Superior temporal gyrus (tissue), 1 donor: Measurements from ENCODE around the gene FKBP1B.
"Not testable (repeated sequence)": the region's sequence is repeated elsewhere in the genome, so short reads cannot be mapped to it uniquely, and the experiment has no call there.

Experiments used
- DNase-seq: peaks from one replicate; pipeline ENCODE4 v3.0.0-alpha.2; 2016; ENCODE audit errors: extremely low spot score

Gene FKBP1B

GRCh38 chr2:24058564-24059271, 9.2 kb downstream of the FKBP1B start:
- DNase-seq = no peak

GRCh38 chr2:24065341-24065740, 15.8 kb downstream of the FKBP1B start:
- no peak for DNase-seq

GRCh38 chr2:24072259-24072658, 22.7 kb downstream of the FKBP1B start:
- no peak for DNase-seq

- DNase-seq = no peak
These were observed 24.3 kb downstream of the FKBP1B start for GRCh38 chr2:24073816-24074215.

- no peak for DNase-seq
These were observed 25.7 kb downstream of the FKBP1B start for GRCh38 chr2:24075259-24075658.

- peak; percentile 99 for DNase-seq
These were observed 26.6 kb downstream of the FKBP1B start, which contains the start of gene SF3B6 for GRCh38 chr2:24075915-24076848. TSS of gene SF3B6 (minus strand) at chr2:24076326. CDS start at chr2:24076229, 97 bp downstream.

GRCh38 chr2:24076849-24077534, 27.5 kb downstream of the FKBP1B start:
- DNase-seq = peak; percentile 28

- no peak for DNase-seq
These were observed 28.0 kb downstream of the FKBP1B start for GRCh38 chr2:24077535-24077877.

GRCh38 chr2:24077879-24078278, 28.3 kb downstream of the FKBP1B start:
- DNase-seq = no peak

GRCh38 chr2:24080701-24081100, 31.2 kb downstream of the FKBP1B start:
- no peak for DNase-seq

- no peak for DNase-seq
These were observed 33.4 kb downstream of the FKBP1B start for GRCh38 chr2:24082787-24083566.

GRCh38 chr2:24083567-24084385, 34.2 kb downstream of the FKBP1B start:
- DNase-seq = no peak

- peak; percentile 80 for DNase-seq
These were observed 35.1 kb downstream of the FKBP1B start, which contains the start of gene TP53I3 for GRCh38 chr2:24084386-24085199. TSS of gene TP53I3 (minus strand) at chr2:24084834. CDS start at chr2:24084326, 508 bp downstream.

GRCh38 chr2:24085200-24085489, 35.6 kb downstream of the FKBP1B start:
- DNase-seq = no peak

GRCh38 chr2:24086241-24086640, 36.7 kb downstream of the FKBP1B start:
- DNase-seq = no peak

- no peak for DNase-seq
These were observed 37.5 kb downstream of the FKBP1B start for GRCh38 chr2:24087032-24087431.

- DNase-seq = no peak
These were observed 39.3 kb downstream of the FKBP1B start for GRCh38 chr2:24088821-24089359.

- not testable (repeated sequence) for DNase-seq
These were observed 43.7 kb downstream of the FKBP1B start for GRCh38 chr2:24093270-24093669.

GRCh38 chr2:24095171-24095677, 45.7 kb downstream of the FKBP1B start:
- not testable (repeated sequence) for DNase-seq
